ENCODE data around the gene PLIN5.
"Not testable (repeated sequence)": the region's sequence is repeated elsewhere in the genome, so short reads cannot be mapped to it uniquely, and the experiment has no call there.

The PLIN5 gene

DNA sequence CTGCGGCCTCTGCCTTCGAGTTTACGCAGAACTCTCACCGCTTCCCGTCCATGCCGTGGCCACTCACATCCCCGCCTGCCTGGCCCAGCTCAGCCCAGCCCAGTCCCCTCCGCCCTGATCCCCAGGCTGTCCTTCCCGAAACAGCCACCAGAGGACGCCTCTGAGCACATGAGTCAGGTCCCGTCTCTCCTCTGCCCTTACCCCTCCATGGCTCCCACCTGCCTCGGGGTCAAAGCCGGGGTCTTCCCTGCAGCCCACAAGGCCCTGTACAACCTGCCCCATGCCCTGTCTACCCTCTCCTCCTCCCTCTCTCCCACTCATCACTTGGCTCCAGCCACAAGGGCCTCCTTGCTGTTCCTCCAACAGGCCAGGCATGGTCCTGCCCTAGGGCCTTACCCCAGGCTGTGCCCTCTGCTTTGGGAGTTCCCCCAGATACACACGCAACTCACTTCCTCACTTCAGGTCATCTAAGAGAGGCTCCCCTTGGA, 32.6 kb upstream of the PLIN5 start:
- no peak for DNase-seq (ENCODE audit: low spot score)

DNA sequence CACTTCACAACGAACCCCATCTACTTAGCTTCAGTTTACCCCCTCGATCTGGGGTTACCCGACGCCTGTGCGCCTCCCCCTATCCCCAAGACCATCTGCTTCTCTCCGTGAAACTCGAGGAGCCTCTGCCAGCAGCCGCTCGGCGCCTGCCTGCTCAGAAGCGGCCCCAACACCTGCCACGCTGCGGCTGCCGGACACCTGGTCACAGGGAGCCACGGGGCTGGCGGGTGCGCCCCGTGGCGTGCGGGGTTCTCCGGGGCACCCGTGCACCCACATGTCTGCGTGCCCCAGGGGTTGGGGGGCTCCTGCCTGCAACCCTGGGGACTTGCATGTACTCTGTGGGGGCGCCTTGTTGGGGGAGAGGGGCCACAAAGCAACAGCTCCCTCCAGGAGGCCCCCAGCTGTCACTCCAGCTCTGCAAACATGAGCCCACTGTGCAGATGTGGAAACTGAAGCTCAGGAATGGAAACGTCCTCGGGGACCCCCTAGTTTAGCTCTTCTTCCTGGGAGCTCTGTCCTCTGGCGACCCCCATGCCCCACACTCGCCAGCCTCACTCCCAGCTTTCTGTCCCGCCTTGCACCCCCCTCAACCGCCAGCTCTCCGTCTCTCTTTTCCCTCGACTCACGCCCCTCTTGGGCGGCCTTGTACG, 31.5 kb upstream of the PLIN5 start:
- no peak for DNase-seq (ENCODE audit: low spot score)

DNA sequence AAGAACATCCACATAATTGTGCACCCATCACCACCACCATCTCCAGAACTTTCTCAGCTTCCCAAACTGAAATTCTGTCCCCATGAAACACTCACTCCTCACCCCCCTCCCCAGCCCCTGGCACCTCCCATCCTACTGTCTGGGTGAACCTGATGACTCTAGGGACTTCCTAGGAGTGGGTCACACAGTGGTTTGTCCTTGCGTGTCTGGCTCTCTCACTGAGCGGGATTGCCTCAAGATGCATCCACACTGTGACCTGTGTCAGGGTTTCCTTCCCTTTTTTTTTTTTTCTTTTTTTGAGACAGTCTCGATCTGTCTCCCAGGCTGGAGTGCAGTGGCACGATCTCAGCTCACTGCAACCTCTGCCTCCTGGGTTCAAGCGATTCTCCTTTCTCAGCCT, 28.5 kb upstream of the PLIN5 start:
- DNase-seq (ENCODE audit: low spot score) = not testable (repeated sequence)

DNA sequence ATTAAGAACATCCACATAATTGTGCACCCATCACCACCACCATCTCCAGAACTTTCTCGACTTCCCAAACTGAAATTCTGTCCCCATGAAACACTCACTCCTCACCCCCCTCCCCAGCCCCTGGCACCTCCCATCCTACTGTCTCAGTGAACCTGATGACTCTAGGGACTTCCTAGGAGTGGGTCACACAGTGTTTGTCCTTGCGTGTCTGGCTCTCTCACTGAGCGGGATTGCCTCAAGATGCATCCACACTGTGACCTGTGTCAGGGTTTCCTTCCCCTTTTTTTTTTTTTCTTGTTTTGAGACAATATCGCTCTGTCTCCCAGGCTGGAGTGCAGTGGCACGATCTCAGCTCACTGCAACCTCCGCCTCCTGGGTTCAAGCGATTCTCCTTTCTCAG, 27.1 kb upstream of the PLIN5 start:
- not testable (repeated sequence) for DNase-seq (ENCODE audit: low spot score)

DNA sequence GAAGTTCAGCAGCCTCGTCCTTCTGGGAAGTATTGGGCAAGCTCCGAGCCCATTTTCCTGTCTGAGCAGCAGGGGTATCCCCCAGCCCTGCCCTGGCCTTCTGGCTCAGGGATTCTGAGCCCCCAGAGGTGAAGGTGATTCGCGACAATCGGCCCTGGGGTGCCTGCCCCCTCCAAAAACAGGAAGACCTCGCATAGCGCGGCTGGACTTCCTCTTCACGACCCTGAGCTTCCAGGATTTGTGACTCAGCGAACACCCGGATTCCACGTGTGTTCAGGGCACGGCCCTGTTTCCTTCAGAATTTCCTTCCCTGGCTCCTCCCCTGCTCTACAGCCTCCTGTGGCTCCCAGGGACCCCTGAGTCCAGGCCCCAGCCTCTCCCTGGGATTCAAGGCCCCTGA, 24.5 kb upstream of the PLIN5 start, which contains the start of gene SEMA6B:
Gene SEMA6B (minus strand): TSS at position 116 of the 400 bp plus-strand sequence. CDS start 1,227 bp downstream, outside the sequence.
- DNase-seq (ENCODE audit: low spot score) = peak; percentile 40

DNA sequence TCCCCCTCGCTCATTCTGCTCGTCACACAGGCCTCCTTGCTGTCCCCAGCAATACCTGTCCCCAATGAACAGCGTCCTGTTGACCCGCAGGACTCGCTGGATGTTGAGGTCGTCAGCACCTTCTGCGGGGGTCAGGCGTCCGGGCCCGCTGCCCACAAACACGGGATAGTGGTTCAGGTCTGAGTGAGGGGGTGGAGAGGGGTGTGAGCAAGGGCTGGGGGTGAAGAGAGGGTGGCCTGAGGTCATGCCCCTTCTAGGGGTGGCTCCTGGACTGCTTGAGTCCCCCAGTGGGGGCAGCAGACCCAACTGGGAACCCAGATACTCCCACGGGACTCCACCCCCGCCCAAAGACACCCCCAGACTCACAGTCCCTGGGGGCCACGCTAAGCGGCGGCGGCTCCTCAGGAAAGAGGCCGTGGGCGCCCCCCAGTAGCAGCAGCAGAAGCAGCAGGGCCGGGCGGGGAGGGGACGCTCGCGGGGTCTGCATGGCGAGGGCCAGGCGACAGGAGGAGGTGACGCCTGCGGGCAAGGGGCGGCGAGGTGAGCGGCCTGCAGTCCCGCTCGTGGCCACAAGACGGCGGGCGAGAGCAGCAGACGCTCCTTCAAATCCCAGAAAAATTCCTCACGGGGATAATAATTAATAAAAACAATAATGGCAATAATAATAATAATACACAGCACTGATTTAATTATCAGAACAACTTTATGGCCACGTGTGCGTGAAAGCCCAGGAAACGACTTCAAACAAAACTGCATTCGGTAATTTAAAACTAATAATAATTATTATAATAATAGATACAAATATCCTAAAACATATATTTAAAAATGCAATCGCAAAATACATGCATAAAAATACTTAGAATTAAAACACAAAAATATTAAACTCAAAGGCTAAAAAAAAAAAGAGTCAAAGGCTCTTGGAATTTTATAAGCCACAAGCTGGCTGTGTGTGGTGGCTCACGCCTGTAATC, 23.2 kb upstream of the PLIN5 start:
- no peak for DNase-seq (ENCODE audit: low spot score)

DNA sequence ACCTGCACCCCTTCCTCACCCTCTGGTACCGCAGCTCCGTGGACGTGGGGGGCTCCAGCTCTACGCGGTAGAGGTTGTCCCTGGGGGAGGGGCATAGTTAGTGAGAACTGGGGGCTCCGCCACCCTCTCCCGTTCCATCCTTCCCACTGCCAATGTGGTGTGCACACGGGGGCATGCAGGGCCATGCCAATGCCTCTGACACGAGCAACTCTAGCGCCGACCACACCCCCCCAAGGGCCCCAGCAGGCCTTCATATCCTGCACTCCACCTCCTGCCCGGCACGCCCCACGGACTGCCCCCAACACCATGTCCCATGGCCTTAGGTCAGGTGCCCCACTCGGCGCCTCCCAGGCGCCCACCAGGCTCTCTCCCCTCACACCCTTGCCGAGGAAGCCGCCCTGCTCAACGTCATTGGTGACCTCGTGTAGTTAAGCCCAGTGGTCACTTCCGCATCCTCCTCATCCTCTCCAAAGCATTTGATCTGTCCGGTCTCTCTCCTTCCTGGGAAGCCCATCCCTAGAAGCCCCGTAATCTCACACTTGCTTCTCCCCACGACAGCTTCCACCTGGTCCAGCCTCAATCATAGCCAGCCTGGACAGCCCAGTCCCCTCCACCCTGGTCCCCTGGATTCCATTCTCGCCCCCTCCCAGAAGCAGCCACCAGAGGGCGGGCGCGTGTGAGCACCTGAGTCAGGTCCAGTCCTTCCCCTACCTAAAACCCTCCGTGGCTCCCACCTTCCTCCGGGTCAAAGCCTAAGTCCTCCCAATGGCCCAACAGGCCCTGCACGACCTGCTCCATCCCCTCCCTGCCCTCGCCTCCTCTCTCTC, 22.3 kb upstream of the PLIN5 start:
- no peak for DNase-seq (ENCODE audit: low spot score)

DNA sequence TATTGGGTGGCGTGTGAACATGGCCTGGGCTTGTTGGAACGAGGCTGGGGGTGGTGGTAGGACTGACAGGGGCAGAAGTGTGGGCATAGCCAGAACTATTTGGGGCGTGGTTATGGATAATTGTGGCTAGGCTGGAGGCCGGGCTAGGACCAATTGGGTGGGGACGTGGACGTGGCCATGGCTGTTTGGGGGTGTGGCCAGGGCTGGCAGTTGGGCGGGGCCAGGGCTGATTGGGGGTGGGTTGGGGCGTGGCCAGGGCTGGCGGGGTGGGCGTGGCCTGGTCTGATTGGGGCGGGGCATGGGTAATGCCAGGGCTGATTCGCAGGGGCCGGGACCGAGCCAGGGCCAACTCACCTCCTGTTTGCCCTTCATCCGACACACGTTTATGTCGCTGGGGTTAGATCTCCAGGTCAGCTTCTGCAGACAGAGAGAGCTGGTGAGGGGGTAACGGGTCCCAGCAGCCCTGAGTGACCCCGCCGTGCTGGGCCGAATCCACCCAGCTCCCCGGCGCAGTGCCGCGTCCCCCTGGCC, 21.6 kb upstream of the PLIN5 start:
- DNase-seq (ENCODE audit: low spot score) = no peak

DNA sequence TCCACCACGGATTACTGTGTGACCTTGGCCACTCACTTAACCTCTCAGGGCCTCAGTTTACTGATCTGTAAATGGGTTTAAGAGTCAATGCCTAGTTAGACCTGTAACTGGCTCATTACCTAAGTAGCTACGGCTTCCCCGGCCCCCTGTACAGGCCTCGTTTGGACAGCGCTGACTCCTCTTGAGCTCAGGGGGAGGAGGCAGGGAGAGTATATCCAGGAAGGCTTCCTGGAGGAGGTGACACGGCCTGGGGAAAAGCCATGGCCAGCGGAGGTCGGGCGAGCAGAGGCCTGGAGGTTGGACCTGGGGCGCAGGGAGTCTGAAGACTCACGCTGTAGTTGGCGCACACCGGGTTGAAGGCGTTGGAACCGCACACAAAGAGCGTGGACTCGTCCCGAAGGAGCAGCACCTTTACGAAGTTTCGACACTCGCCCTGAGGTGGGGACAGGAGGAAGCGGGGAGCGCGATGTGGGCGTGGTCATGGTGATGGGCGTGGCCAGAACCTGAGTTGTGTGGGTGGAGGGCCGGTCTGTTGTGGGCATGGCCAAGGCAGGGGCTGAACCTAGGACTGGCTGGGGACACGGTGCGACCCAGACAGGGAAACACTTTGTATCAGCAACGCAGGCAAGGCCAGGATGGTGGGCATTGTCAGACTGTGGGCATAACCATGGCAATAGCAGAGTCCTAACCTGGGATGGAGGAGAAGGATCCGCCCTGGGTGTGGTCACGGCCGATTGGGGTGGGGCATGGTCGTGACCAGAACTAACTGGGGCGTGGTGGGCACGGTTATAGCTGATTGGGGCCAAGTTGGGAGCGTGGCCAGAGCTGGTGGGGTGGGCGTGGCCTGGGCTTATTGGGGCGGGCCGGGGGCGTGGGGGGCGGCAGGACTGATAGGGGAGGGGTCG, 20.9 kb upstream of the PLIN5 start:
- no peak for DNase-seq (ENCODE audit: low spot score)

DNA sequence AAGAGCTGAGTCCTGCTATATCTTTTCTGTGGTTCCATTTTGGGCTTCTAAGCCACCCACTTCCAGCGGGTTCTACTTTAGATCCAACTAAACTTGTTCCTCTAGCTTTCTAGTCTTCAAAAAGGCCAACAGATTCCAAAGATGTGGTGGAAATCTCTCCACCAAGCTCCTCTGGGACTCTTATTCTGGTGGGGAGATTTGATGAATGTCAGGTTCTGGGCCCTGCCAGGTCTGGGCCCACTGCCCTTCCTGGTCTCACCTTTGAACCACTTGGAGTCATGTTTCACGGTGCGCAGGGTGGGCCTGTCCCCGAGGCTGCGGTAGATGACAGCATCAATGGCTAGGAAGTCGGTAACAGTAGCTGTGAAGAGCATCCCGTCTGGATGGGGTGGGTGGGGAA, 19.7 kb upstream of the PLIN5 start:
- no peak for DNase-seq (ENCODE audit: low spot score)

DNA sequence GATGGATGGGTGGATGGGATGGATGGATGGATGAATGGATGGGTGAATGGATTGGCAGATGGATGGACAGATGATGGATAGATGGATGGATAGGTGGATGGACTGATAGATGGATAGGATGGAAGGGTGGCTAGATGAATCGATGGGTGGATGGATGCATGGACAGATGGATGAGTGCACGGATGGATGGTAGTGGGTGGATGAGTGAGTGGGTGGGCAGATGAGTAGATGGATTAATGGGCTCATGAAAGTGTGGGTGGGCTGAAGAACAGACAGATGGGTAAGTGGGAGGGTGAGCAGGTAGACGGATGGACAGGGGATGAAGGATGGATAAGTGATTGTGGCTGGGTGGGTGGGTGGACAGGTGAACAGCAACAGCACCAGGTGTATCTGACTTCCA, 18.8 kb upstream of the PLIN5 start:
- no peak for DNase-seq (ENCODE audit: low spot score)

DNA sequence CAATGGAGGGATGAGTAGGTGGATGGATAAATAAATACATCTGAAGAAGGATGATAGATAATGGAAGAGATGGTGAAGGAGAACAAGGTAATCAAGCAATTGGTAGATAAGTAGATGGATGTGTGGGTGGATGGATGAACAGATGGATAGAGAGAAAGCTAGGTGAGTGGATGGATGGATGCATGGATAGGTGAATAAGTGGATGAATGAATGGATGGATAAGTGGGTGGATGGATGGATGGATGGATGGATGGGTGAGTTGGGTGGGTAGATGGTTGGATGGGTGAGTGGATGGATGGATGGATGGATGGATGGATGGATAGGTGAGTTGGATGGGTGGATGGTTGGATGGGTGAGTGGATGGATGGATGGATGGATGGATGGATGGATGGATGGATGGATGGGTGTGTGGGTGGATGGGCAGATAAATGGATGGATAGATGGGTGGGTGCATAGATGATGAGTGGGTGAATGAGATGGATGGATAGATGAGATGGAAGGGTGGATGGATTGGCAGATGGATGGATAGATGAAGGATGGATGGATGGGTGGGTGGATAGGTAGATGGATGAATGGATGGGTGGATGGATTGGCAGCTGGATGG, 18.2 kb upstream of the PLIN5 start:
- no peak for DNase-seq (ENCODE audit: low spot score)

DNA sequence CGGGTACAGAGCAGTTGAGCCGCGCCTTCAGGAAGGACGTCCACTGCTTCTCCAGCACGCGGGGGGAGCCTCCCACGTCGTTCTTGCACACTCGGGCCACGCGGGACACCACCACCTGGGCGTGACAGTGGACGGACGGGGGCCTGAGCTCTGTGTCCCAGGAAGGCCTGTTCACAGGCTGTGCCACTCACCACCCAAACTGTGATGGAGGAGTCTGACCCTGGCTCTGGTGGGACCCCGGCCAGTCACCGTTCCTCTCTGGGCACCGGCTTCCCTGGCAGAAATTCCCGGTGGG, 17.4 kb upstream of the PLIN5 start:
- no peak for DNase-seq (ENCODE audit: low spot score)

DNA sequence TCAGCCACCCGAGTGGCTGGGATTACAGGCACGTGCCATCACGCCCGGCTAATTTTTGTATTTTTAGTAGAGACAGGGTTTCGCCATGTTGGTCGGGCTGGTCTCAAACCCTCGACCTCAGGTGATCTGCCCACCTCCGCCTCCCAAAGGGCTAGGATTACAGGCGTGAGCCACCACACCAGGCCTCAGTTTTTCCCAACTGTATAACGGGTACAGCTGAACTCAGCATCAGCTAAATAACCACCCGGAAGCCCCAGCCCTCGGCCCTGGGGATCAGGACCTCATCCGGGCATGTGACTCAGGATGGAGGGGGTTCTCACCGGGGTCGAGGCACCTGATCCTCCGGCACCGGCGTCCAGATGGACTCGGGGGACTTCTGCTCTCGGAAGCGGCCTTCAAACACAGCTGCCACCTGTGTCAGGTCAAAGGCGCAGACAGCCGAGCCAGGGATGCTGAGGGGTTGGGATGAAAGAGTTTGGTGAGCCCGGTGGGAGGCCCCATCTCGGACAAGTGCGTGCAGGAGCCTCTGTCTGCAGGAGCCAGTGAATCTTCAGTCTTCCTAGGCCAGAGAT, 15.5 kb upstream of the PLIN5 start:
- DNase-seq (ENCODE audit: low spot score) = no peak

DNA sequence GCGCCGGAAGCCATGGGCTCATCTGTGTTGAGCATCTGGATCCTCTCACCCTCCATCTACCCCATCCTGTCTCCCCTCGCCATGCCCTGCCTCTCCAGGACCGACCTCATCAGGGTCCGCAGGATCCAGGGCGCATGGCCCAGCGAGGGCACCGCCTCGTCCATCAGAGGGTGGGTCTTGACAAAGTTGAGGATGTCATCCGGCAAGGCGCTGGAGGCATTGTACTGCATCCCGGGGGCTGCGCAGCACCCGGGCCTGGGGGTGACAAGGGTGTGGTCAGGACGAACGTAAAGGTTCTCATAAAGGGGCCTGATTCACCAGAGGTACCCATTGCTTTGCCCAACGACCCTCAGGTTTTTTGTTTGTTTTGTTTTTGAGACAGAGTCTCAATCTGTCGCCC, 15.0 kb upstream of the PLIN5 start:
- DNase-seq (ENCODE audit: low spot score) = no peak

DNA sequence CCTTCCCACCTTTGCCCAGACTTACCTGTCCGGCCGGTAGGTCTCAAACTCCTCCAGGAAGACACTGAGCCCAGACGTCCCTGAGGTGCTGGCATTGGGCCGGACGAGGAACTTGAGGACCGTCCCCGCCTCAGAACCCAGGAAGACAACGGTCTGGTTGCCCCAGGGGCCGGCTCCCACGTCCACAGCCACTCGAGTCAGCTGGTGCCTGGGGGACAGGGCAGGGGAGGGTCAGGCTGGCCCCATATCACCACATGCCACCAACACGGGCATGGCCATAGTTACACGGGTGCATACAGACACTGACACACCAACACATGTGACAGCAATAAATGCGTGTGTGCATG, 13.2 kb upstream of the PLIN5 start:
- DNase-seq (ENCODE audit: low spot score) = no peak

DNA sequence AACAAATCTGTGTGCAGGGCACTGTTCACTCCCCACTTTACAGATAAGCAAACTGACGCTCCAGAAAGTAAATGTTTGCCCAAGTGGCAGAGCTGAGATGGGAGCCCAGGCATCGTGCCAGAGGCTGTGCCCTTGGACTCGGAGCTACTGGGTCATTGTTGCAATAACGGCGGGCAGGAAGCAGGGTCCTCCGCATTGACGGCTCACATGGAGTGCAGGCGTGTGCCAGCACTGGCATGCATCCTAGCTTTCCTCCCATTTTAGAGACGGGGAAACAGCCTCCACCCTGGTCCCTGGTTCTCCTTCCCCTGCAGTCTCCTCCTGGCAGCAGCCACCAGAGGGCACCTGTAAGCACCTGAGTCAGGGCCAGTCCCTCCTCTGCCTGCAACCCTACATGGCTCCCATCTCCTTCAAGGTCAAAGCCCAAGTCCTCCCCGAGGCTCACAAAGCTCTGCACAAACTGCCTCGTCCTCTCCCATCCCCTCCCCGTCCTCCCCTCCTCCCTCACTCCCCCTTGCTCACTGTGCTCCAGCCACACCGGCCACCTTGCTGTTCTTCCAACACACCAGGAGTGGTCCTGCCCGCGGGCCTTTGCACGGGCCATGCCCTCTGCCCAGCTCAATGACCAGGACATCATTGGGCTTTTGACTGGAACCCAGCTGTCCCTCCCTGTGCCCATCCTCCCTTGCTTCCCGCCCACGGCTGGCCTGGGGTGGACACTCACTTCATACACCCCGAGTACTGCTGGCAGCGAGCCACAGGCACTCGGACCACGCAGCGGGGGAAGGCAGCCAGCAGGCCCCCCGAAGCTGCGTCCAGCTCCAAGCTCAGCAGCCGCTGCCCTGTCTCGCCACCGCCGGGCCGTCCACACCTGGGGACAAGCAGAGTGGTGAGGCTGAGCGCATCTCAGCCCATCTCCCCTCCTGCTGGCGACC, 12.5 kb upstream of the PLIN5 start:
- no peak for DNase-seq (ENCODE audit: low spot score)

DNA sequence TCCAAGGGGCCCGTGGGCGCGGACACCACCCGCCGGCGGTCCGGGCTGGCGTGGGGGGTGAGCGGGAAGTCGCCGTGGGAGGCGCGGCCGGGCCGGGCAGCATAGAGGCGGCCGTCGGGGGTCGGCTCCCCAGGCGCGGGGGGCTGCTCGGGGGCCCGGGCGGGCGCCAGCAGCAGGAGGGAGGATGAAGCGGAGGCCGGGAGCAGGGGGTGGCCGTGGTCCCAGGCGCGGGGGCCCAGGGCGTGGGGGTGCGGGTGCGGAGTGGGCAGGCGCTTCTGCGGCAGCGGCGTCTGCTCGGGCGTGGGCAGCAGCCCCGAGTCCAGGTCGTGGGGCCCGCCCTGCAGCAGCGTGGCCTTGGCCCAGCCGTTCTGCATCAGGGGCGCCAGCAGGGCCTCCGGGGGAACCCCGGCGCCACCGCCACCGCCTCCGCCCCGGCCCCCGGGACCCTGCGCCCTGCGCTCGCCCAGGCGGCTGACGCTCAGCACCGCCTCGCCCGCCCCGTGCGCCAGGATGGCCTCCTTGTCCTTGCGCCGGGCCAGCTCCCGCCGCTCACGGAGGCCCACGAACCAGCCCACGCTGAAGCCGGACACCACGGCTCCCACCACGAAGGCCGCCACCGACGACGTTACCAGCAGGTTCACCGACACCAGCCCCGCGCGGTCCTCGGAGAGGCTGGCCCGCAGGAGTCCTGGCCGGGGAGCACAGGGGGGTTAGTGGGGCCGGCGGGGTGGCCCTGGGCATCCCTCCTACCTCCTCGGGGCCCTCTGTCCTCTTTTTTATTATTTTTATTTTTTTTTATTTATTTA, 9.0 kb upstream of the PLIN5 start:
- DNase-seq (ENCODE audit: low spot score) = no peak

Data from Ammon's horn (tissue), 1 donor.